Adrenal gland (tissue), 5 donors: ENCODE results near the gene STK32C.

Experiments used
- POLR2A ChIP-seq, 2 donors: fragments of 450-650 bp; IDR thresholded peaks; one replicate each; pipeline ENCODE4 v1.6.1; 2017; ENCODE audit warnings: antibody characterized with exemption in 2 of 2, mild to moderate bottlenecking in 2 of 2, moderate library complexity in 1 of 2
- TF ChIP-seq, protein P1 (sequence below), 6 experiments: fragments of 450-650 bp in 4 of 6; fragments of 200-600 bp in 2 of 6; sonication (generic) in 1 of 6; IDR thresholded peaks; 1 replicate in 5 of 6; 2 replicates in 1 of 6; pipeline versions ENCODE4 v1.5.1 to v1.8.0; 2016 to 2021; ENCODE audit warnings: antibody characterized with exemption in 6 of 6, mild to moderate bottlenecking in 2 of 6, moderate library complexity in 1 of 6
- donor health status: DM: no; HTN: no; CAD: no.

DNA sequence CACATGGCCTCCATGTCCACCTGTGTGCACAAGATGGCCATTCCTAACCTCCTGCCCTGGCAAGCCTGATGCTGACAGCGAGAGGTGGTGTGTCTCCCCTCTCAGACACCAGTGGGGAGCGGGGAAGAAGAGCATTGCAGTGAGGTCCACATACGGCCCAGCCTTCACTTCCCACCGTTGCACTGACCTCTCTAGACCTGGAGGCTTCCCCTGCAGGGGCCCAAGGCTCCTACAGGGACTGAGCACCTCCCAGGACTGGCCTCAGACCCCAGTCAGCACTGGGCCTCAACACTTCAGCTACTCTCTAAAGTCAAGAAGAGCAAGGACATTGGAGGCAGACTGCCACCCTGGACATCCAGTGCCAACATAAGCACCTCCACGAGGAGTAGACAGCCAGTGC lies 15.9 kb downstream of the STK32C start:
- TF ChIP-seq, protein P1, sequence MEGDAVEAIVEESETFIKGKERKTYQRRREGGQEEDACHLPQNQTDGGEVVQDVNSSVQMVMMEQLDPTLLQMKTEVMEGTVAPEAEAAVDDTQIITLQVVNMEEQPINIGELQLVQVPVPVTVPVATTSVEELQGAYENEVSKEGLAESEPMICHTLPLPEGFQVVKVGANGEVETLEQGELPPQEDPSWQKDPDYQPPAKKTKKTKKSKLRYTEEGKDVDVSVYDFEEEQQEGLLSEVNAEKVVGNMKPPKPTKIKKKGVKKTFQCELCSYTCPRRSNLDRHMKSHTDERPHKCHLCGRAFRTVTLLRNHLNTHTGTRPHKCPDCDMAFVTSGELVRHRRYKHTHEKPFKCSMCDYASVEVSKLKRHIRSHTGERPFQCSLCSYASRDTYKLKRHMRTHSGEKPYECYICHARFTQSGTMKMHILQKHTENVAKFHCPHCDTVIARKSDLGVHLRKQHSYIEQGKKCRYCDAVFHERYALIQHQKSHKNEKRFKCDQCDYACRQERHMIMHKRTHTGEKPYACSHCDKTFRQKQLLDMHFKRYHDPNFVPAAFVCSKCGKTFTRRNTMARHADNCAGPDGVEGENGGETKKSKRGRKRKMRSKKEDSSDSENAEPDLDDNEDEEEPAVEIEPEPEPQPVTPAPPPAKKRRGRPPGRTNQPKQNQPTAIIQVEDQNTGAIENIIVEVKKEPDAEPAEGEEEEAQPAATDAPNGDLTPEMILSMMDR (IDR thresholded peaks at IDR 0.05) = no peak
- TF ChIP-seq POLR2A (IDR thresholded peaks at IDR 0.05) = no peak
